Measurements from ENCODE around the gene CDKN1B. TPM values are rescaled to one million over a fixed set of nuclear protein-coding genes. Genes with fewer than 3 reads are reported as not detected.

Gene CDKN1B
- total and polyA plus RNA-seq, 2 experiments from 2014 or later: 3.4 to 24.4 TPM

DNA sequence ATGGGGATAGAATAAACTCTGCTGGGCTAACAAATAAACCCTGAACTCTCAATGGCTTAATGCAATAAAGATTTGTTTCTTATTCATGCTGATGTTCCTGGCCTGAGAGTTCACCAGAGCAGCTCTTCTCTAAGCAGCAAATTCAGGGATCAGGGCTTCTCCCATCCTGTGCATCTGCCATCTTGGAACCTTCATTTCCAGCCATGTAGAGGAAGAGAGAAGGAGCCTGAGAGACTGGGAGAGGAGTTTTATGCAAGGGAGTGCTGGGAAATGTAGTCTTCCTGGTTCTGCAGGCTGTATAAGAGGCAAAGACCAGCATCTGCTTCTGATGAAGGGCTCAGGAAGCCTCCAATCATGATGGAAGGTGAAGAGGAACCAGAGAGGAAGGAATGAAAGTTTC is 47.7 kb downstream of the CDKN1B start:
- Histone ChIP-seq H3K9ac (no peak overlapping the region), H3K9me2 (ENCODE audit: insufficient read depth) (no peaks in the 10 kb centered on the region), H3K4me1 (ENCODE audit: insufficient read depth) (no peaks in the 10 kb centered on the region), H3K4me3 (no peak overlapping the region), H2AFZ (no peak overlapping the region), H3K27me3 (replicated peaks; ENCODE audit: insufficient read depth) (no peaks in the 10 kb centered on the region), H3K79me2 (ENCODE audit: insufficient read depth) (0 out of 2 replicates have a peak, but pooled peaks cover 5% of the 10 kb centered on the region), H3F3A (ENCODE audit: insufficient read depth) (no peaks in the 10 kb centered on the region), H4K20me1 (ENCODE audit: insufficient read depth) (no peaks in the 10 kb centered on the region), H3K4me2 (ENCODE audit: unreplicated experiment) (no peak overlapping the region), H3K9me3 (ENCODE audit: low read depth) (no peaks in the 10 kb centered on the region), H3K36me3 (ENCODE audit: low read depth) (no peaks in the 10 kb centered on the region), H3K27ac (no peak overlapping the region)
- in situ Hi-C loops (cut with MboI): no loop called here
- no peak for TF ChIP-seq EZH2 (IDR thresholded peaks at IDR 0.05; ENCODE audit: insufficient read depth, poor library complexity, severe bottlenecking)
- TF ChIP-seq EZH2phosphoT487 (IDR thresholded peaks at IDR 0.05; ENCODE audit: insufficient read depth, low read depth): no peak
- no peak for DNase-seq

DNA sequence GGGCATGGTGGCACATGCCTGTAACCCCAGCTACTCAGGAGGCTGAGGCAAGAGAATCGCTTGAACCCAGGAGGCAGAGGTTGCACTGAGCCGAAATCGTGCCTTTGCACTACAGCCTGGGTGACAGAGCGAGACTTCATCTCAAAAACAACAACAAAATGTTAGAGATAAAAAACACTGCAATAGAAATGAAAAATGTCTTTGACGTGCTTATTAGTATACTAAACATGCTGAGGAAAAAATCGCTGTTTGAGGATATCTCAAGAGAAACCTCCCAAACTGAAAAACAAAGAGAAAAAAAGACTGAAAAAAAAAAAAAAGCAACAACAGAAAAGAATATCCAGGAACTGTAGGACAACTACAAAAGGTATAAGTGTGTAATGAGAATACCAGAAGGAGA is 53.1 kb downstream of the CDKN1B start:
- H3K27ac ChIP-seq: no peak overlapping the region
- H2AFZ ChIP-seq: no peak overlapping the region
- H3F3A ChIP-seq (ENCODE audit: insufficient read depth): no peaks in the 10 kb centered on the region
- H3K79me2 ChIP-seq (ENCODE audit: insufficient read depth): no peaks in the 10 kb centered on the region
- no peak overlapping the region for H3K9ac ChIP-seq
- H3K9me2 ChIP-seq (ENCODE audit: insufficient read depth): no peaks in the 10 kb centered on the region
- no peaks in the 10 kb centered on the region for H3K4me1 ChIP-seq (ENCODE audit: insufficient read depth)
- no peaks in the 10 kb centered on the region for H3K36me3 ChIP-seq (ENCODE audit: low read depth)
- TF ChIP-seq EZH2 (IDR thresholded peaks at IDR 0.05; ENCODE audit: insufficient read depth, poor library complexity, severe bottlenecking): no peak
- no peak for TF ChIP-seq EZH2phosphoT487 (IDR thresholded peaks at IDR 0.05; ENCODE audit: insufficient read depth, low read depth)
- WGBS, 2 experiments (ENCODE audit: low coverage in 1 of 2, low lambda C conversion rate in 2 of 2, missing lambda C conversion rate in 2 of 2): 98 to 99% methylated on average over 6 of the region's 6 CpGs
- DNase-seq: no peak
- in situ Hi-C loops (cut with MboI): no loop called here
- no peak overlapping the region for H3K4me2 ChIP-seq (ENCODE audit: unreplicated experiment)
- H3K27me3 ChIP-seq (replicated peaks; ENCODE audit: insufficient read depth): no peaks in the 10 kb centered on the region
- H4K20me1 ChIP-seq (ENCODE audit: insufficient read depth): no peaks in the 10 kb centered on the region
- no peak overlapping the region for H3K4me3 ChIP-seq
- H3K9me3 ChIP-seq (ENCODE audit: low read depth): no peaks in the 10 kb centered on the region

MicroRNA genes within 50 kb of the gene (microRNA counts, 767-probe panel; counts per million panel counts)
- microRNA hsa-miR-613: 447 counts per million, percentile 86 among the panel's probes with 10 or more counts

Small RNA genes lying within 50 kb of the gene (microRNA-seq; reads per million reads assigned to microRNA genes)
- not detected for gene MIR613 (ENCODE audit: borderline number of aligned reads)

Small RNA genes lying within 50 kb of the gene (small RNA-seq; reads per million reads assigned to genes)
- not detected for gene MIR613 (ENCODE audit: low read depth, low replicate concordance)

Other genes with a start within 250 kb of the CDKN1B start
- 2.8 and 3.0 TPM in 2 replicates for gene DUSP16, start 154.5 kb upstream of the CDKN1B start, total RNA-seq (2014; rRNA removed; shearing (Covaris generic))
- gene DUSP16, start 154.5 kb upstream of the CDKN1B start, polyA plus RNA-seq (2016; fragmentation: Nextera tagmentation; extraction: Ambion mirVana): 0.74 and 1.1 TPM in 2 replicates
- 38.4 and 41.4 TPM in 2 replicates for gene CREBL2, start 105.5 kb upstream of the CDKN1B start, total RNA-seq (2014; rRNA removed; shearing (Covaris generic))
- 23.4 and 25.4 TPM in 2 replicates for gene CREBL2, start 105.5 kb upstream of the CDKN1B start, polyA plus RNA-seq (2016; fragmentation: Nextera tagmentation; extraction: Ambion mirVana)
- not detected in 2 replicates for gene GPR19, start 21.2 kb upstream of the CDKN1B start, total RNA-seq (2014; rRNA removed; shearing (Covaris generic))
- gene GPR19, start 21.2 kb upstream of the CDKN1B start, polyA plus RNA-seq (2016; fragmentation: Nextera tagmentation; extraction: Ambion mirVana): 0.18 TPM in 1 of 2 replicates, not detected in the other
- gene APOLD1, start 68.3 kb downstream of the CDKN1B start, total RNA-seq (2014; rRNA removed; shearing (Covaris generic)): 5.2 and 5.4 TPM in 2 replicates
- gene APOLD1, start 68.3 kb downstream of the CDKN1B start, polyA plus RNA-seq (2016; fragmentation: Nextera tagmentation; extraction: Ambion mirVana): 3.4 and 3.8 TPM in 2 replicates
- gene DDX47, start 96.0 kb downstream of the CDKN1B start, total RNA-seq (2014; rRNA removed; shearing (Covaris generic)): 124 and 132 TPM in 2 replicates
- gene DDX47, start 96.0 kb downstream of the CDKN1B start, polyA plus RNA-seq (2016; fragmentation: Nextera tagmentation; extraction: Ambion mirVana): 119 and 123 TPM in 2 replicates
- 32.9 and 37.8 TPM in 2 replicates for gene GPRC5A, start 174.2 kb downstream of the CDKN1B start, total RNA-seq (2014; rRNA removed; shearing (Covaris generic))
- gene GPRC5A, start 174.2 kb downstream of the CDKN1B start, polyA plus RNA-seq (2016; fragmentation: Nextera tagmentation; extraction: Ambion mirVana): 84.8 and 85.9 TPM in 2 replicates
- not detected in 2 replicates for gene GPRC5D, start 234.8 kb downstream of the CDKN1B start, total RNA-seq (2014; rRNA removed; shearing (Covaris generic))
- gene GPRC5D, start 234.8 kb downstream of the CDKN1B start, polyA plus RNA-seq (2016; fragmentation: Nextera tagmentation; extraction: Ambion mirVana): not detected in 2 replicates

All from GM23248 (cell line).